Measurements from ENCODE around the gene CA6. TPM values are rescaled to one million over a fixed set of nuclear protein-coding genes. Genes with fewer than 3 reads are reported as not detected.

CA6 gene
- total RNA-seq, 1 donor from 2014 or later: not detected

DNA sequence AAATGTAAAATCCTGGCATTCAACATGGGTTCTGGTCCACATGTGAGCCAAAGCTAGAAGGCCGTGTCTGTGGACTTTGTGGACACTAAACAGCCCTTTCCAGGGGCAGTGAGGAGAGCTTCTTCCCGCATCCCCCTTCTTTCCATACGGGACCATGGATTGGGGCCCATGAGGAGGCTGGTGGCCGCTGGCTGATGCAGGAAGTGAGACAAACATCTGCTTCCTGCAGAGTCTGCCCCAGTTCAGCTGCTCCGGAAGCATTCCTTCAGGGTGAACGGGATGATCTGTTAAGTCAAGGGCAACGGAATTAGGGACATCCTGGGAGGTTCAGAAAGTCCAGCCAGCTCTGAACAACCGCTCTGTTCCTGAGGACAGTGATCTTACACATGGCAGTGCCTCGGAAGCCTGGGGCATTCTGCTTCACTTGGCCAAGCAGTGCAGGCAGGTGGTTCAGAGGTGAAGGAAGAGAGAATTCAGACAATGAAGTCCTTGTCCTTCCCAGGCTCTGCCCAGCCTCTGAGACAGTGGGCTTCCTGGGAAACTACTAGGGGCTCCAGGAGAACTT, 1.5 kb downstream of the CA6 start:
- Mint-ChIP-seq H3K27me3 (ENCODE audit: low read depth) (no peaks in the 10 kb centered on the region), H3K27ac (no peak overlapping the region), H3K36me3 (no peaks in the 10 kb centered on the region), H3K9me3 (no peaks in the 10 kb centered on the region), H3K4me3 (no peak overlapping the region), H3K4me1 (peaks cover 11% of the 10 kb centered on the region)
- DNase-seq (ENCODE audit: low spot score in 2 of 2, unreplicated experiment in 2 of 2): no peak
- TF ChIP-seq, protein P1, sequence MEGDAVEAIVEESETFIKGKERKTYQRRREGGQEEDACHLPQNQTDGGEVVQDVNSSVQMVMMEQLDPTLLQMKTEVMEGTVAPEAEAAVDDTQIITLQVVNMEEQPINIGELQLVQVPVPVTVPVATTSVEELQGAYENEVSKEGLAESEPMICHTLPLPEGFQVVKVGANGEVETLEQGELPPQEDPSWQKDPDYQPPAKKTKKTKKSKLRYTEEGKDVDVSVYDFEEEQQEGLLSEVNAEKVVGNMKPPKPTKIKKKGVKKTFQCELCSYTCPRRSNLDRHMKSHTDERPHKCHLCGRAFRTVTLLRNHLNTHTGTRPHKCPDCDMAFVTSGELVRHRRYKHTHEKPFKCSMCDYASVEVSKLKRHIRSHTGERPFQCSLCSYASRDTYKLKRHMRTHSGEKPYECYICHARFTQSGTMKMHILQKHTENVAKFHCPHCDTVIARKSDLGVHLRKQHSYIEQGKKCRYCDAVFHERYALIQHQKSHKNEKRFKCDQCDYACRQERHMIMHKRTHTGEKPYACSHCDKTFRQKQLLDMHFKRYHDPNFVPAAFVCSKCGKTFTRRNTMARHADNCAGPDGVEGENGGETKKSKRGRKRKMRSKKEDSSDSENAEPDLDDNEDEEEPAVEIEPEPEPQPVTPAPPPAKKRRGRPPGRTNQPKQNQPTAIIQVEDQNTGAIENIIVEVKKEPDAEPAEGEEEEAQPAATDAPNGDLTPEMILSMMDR (IDR thresholded peaks at IDR 0.05; ENCODE audit: unreplicated experiment): no peak

DNA sequence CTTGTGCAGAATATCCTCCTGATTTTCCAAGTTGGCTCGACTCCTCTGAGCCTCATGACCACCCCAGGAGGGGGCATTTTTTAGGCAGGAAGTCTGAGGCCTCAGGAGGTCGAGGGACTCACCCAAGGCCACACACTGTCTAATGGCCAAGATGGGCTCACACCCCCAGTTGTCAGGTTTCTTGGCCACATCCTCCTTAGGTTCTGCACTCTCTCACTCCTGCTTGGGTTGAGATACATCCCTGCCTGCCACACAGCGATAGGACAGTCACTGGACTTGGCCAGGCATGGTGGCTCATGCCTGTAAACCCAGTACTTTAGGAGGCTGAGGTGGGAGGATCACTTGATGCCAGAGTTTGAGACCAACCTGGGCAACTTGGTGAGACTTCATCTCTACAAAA, 4.6 kb downstream of the CA6 start:
- H3K9me3 Mint-ChIP-seq: no peaks in the 10 kb centered on the region
- TF ChIP-seq, protein P1 (IDR thresholded peaks at IDR 0.05; ENCODE audit: unreplicated experiment): no peak
- H3K27me3 Mint-ChIP-seq (ENCODE audit: low read depth): no peaks in the 10 kb centered on the region
- no peak overlapping the region for H3K27ac Mint-ChIP-seq
- no peak overlapping the region for H3K4me3 Mint-ChIP-seq
- H3K4me1 Mint-ChIP-seq: no peaks in the 10 kb centered on the region
- no peak for DNase-seq (ENCODE audit: low spot score in 2 of 2, unreplicated experiment in 2 of 2)
- H3K36me3 Mint-ChIP-seq: no peaks in the 10 kb centered on the region

- no peak for DNase-seq (ENCODE audit: low spot score in 2 of 2, unreplicated experiment in 2 of 2)
- Mint-ChIP-seq H3K27me3 (ENCODE audit: low read depth) (no peaks in the 10 kb centered on the region), H3K27ac (no peak overlapping the region), H3K4me1 (no peaks in the 10 kb centered on the region), H3K36me3 (no peaks in the 10 kb centered on the region), H3K4me3 (no peak overlapping the region), H3K9me3 (no peaks in the 10 kb centered on the region)
- TF ChIP-seq, protein P1 (IDR thresholded peaks at IDR 0.05; ENCODE audit: unreplicated experiment): no peak
Observed at GRCh38 chr1:8951231-8951630, 5.6 kb downstream of the CA6 start.

GRCh38 chr1:8955406-8955805, 9.7 kb downstream of the CA6 start:
- peaks cover 6% of the 10 kb centered on the region for H3K27me3 Mint-ChIP-seq (ENCODE audit: low read depth)
- H3K27ac Mint-ChIP-seq: peak overlapping the region; percentile 21
- peaks cover 5% of the 10 kb centered on the region for H3K9me3 Mint-ChIP-seq
- no peak for DNase-seq (ENCODE audit: low spot score in 2 of 2, unreplicated experiment in 2 of 2)
- peaks cover 4% of the 10 kb centered on the region for H3K36me3 Mint-ChIP-seq
- H3K4me3 Mint-ChIP-seq: no peak overlapping the region
- TF ChIP-seq, protein P1 (IDR thresholded peaks at IDR 0.05; ENCODE audit: unreplicated experiment): no peak
- H3K4me1 Mint-ChIP-seq: no peaks in the 10 kb centered on the region

- Mint-ChIP-seq H3K36me3 (peaks cover 5% of the 10 kb centered on the region), H3K27me3 (ENCODE audit: low read depth) (peaks cover 6% of the 10 kb centered on the region), H3K4me3 (no peak overlapping the region), H3K9me3 (peaks cover 11% of the 10 kb centered on the region), H3K4me1 (no peaks in the 10 kb centered on the region), H3K27ac (no peak overlapping the region)
- TF ChIP-seq, protein P1 (IDR thresholded peaks at IDR 0.05; ENCODE audit: unreplicated experiment): no peak
- no peak for DNase-seq (ENCODE audit: low spot score in 2 of 2, unreplicated experiment in 2 of 2)
Observed at GRCh38 chr1:8956461-8957349, 11.0 kb downstream of the CA6 start.

Data from mesothelial cell of epicardium (in vitro differentiated cells).